ENCODE measurements around the gene IQCM. TPM values are rescaled to one million over a fixed set of nuclear protein-coding genes. Genes with fewer than 3 reads are reported as not detected.

The IQCM gene
- total RNA-seq, 1 donor from 2014 or later: not detected

DNA sequence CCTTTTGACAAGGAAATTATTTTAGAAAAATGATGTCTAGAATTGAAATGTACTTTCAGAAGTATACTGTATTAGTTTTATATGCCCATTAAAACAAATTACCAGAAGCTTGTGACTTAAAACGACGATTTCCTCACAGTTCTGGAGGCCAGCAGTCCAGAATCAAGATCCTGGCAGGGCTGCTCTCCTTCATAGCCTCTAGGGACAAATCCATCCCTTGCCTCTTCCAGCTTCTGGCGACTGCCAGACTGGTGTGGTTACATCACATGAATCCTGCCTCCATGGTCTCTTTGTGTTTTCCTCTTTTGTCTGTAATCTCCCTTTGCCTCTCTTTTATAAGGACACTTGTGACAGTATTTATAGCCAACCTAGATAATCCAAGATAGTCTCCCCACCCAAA is 97.1 kb downstream of the IQCM start:
- no peak for TF ChIP-seq CTCF (conservative IDR thresholded peaks at IDR 0.05)
- H3K9me3 Mint-ChIP-seq: no peaks in the 10 kb centered on the region
- no peaks in the 10 kb centered on the region for H3K4me1 Mint-ChIP-seq (ENCODE audit: unreplicated experiment)
- no peak overlapping the region for H3K4me3 Mint-ChIP-seq
- no peaks in the 10 kb centered on the region for H3K36me3 Mint-ChIP-seq
- DNase-seq (ENCODE audit: extremely low spot score, unreplicated experiment): no peak
- H3K27me3 Mint-ChIP-seq: no peaks in the 10 kb centered on the region
- no peak overlapping the region for H3K27ac Mint-ChIP-seq

GRCh38 chr4:149716728-149717127 is 98.9 kb downstream of the IQCM start:
- no peaks in the 10 kb centered on the region for H3K4me1 Mint-ChIP-seq (ENCODE audit: unreplicated experiment)
- H3K27ac Mint-ChIP-seq: no peak overlapping the region
- no peaks in the 10 kb centered on the region for H3K27me3 Mint-ChIP-seq
- TF ChIP-seq CTCF (conservative IDR thresholded peaks at IDR 0.05): no peak
- no peak for DNase-seq (ENCODE audit: extremely low spot score, unreplicated experiment)
- no peak overlapping the region for H3K4me3 Mint-ChIP-seq
- no peaks in the 10 kb centered on the region for H3K36me3 Mint-ChIP-seq
- H3K9me3 Mint-ChIP-seq: no peaks in the 10 kb centered on the region

GRCh38 chr4:149715822-149716585 is 99.6 kb downstream of the IQCM start:
- Mint-ChIP-seq H3K27me3 (no peaks in the 10 kb centered on the region), H3K4me1 (ENCODE audit: unreplicated experiment) (no peaks in the 10 kb centered on the region), H3K4me3 (no peak overlapping the region), H3K27ac (no peak overlapping the region), H3K36me3 (no peaks in the 10 kb centered on the region), H3K9me3 (no peaks in the 10 kb centered on the region)
- no peak for TF ChIP-seq CTCF (conservative IDR thresholded peaks at IDR 0.05)
- no peak for DNase-seq (ENCODE audit: extremely low spot score, unreplicated experiment)

GRCh38 chr4:149713031-149713430 is 102.6 kb downstream of the IQCM start:
- Mint-ChIP-seq H3K4me3 (no peak overlapping the region), H3K27ac (no peak overlapping the region), H3K4me1 (ENCODE audit: unreplicated experiment) (peaks cover 4% of the 10 kb centered on the region), H3K9me3 (no peaks in the 10 kb centered on the region), H3K36me3 (no peaks in the 10 kb centered on the region), H3K27me3 (no peaks in the 10 kb centered on the region)
- no peak for DNase-seq (ENCODE audit: extremely low spot score, unreplicated experiment)
- TF ChIP-seq CTCF (conservative IDR thresholded peaks at IDR 0.05): no peak

DNA sequence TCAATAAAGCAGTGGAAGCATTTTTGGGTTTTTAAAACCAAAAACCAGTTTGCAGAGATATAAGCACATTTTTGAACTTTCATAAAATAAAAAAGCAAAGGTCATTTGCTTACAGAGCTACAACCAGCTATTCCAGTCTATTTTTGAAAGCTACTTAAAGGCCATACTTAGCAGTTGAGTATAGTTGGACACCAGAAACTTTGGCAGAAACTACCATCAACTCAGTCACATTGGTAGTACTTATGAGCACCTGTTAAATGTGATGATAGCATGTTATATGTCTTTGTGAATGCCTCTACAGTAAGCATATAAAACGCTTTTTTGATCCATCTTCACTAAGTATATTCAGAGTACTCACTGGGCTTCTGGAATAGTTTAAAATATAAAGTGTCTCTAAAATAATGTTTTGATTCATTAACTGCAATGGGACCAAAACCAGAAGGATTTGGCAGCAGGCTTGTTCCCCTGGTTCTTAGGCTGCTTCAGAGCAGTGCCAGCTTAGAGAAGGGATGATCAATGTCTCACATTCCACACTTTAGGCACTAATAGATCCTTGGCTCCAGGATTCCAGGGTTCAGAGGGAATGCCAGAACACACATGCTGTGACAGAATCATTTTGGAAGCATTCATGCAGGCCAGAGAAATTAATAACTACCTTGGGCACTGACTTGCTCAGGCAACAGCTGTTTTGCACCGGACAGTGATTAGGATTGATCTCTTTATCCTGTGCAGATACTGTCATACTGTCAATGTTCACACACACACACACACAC is 103.9 kb downstream of the IQCM start:
- no peaks in the 10 kb centered on the region for H3K9me3 Mint-ChIP-seq
- no peak overlapping the region for H3K4me3 Mint-ChIP-seq
- no peak overlapping the region for H3K27ac Mint-ChIP-seq
- no peaks in the 10 kb centered on the region for H3K27me3 Mint-ChIP-seq
- TF ChIP-seq CTCF (conservative IDR thresholded peaks at IDR 0.05): no peak
- peaks cover 4% of the 10 kb centered on the region for H3K4me1 Mint-ChIP-seq (ENCODE audit: unreplicated experiment)
- no peaks in the 10 kb centered on the region for H3K36me3 Mint-ChIP-seq
- no peak for DNase-seq (ENCODE audit: extremely low spot score, unreplicated experiment)

Data from type B pancreatic cell (in vitro differentiated cells).